22Rv1 (cell line): ENCODE results near the gene TOR1A.

Source experiments
- ZFX ChIP-seq: fragments of 450-650 bp; IDR thresholded peaks from 2 replicates; pipeline ENCODE4 v1.6.1; 2017; ENCODE audit warnings: antibody characterized with exemption, borderline replicate concordance
- TF ChIP-seq, protein P1 (sequence below): fragments of 450-650 bp; IDR thresholded peaks from 2 replicates; pipeline ENCODE4 v1.5.1; 2017; ENCODE audit warnings: mild to moderate bottlenecking

DNA sequence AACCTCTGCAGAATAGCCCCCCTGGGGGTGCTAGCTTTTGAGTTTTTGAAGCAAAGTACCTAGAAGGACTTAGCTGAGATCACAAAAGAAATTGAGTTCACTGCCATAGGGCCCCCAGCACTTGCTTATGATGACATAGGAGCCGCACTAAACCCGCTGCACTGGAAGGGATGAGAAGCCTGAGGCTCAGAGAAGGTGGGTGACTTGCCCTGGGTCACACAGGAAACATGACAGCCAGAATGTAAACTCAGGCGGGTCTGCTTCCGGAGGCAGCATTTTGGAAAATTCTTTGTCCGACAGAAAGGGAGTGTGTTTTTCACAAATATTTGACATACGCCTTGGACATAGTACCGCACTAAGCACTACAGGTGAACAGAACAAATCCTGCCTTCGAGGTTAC, 29.4 kb downstream of the TOR1A start:
- TF ChIP-seq, protein P1, sequence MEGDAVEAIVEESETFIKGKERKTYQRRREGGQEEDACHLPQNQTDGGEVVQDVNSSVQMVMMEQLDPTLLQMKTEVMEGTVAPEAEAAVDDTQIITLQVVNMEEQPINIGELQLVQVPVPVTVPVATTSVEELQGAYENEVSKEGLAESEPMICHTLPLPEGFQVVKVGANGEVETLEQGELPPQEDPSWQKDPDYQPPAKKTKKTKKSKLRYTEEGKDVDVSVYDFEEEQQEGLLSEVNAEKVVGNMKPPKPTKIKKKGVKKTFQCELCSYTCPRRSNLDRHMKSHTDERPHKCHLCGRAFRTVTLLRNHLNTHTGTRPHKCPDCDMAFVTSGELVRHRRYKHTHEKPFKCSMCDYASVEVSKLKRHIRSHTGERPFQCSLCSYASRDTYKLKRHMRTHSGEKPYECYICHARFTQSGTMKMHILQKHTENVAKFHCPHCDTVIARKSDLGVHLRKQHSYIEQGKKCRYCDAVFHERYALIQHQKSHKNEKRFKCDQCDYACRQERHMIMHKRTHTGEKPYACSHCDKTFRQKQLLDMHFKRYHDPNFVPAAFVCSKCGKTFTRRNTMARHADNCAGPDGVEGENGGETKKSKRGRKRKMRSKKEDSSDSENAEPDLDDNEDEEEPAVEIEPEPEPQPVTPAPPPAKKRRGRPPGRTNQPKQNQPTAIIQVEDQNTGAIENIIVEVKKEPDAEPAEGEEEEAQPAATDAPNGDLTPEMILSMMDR, result no peak
- TF ChIP-seq ZFX, result no peak
